ENCODE results near the gene FBXL5.

- TF ChIP-seq CTCF (conservative IDR thresholded peaks at IDR 0.05; ENCODE audit: low read depth, low read length): 0 out of 2 replicates have a peak, but pooled peaks have one; percentile 17
- no peak for TF ChIP-seq EZH2 (IDR thresholded peaks at IDR 0.05; ENCODE audit: borderline replicate concordance, low read depth, low read length, poor library complexity, severe bottlenecking)
Measured at GRCh38 chr4:15675356-15675755, 20.2 kb upstream of the FBXL5 start.
